Stimulated activated CD8-positive, alpha-beta memory T cell treated with anti-CD3 and anti-CD28 coated beads, Interleukin-7, amount 100 ng/mL, for 48 hours (primary cell): ENCODE results near the gene KIRREL1.
A peak's percentile ranks its signal among the peaks of the same experiment; 100 is the strongest.

Source experiments
- DNase-seq, 2 donors: peaks; one replicate each; pipeline ENCODE4 v3.0.0-alpha.2; 2020; ENCODE audit warnings: low read depth in 1 of 2; ENCODE audit errors: extremely low read depth in 1 of 2

KIRREL1 gene

DNA sequence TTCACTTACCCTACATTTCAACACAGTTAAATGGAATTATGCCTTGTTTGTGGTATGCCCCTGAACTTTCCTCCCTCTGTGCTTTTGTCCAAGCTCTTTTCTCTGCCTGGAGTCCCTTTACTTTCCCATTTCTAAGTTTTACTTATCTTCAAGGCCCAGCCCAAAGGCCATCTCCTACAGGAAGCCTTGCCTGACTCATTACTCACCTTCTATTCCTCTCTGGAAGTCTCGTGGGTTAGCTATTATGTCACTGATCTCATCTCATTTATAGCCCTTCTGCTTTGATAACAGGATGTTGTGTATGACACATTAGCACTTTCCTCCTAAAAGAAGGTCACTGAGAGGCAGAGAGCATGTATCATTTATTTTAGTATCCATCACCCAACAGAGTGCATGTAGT lies 108.5 kb downstream of the KIRREL1 start:
- no peak for DNase-seq

DNA sequence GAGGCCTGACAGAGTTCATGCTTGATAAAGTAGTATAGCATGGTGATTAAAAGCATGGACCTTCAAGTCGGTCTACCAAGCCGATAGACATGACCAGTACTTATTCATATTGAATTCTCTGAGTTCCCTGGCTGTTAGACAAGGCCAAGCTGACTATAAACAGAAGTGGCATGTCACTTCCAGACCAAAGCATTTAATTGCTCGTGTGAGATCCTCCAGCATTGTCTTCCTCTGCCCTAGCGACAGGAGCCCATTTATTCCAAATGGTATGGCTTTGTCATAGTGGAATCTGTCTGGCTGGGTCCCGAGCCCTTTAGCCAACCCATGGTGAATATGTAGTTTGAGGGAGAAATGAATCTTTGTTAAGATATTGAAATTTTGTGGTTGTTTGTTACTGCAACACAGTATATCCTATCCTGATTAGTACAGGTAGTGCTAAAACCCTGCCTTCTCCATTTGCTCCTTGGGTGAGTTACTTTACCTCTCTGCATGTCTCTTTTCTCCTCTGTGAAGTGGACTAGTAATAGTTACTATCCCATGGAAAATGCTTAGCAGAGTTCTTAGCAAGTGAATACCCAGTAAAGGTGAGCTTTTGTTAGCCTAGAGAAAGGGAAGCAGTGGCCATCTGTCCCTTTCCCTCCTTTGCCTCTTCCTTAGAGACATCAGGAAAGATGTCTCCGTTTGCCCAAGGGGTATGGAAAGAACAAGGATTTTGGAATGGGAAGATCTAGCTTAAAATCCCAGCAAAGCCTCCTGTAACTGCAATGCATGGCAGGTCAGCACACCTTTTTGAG lies 109.6 kb downstream of the KIRREL1 start:
- DNase-seq: no peak

DNA sequence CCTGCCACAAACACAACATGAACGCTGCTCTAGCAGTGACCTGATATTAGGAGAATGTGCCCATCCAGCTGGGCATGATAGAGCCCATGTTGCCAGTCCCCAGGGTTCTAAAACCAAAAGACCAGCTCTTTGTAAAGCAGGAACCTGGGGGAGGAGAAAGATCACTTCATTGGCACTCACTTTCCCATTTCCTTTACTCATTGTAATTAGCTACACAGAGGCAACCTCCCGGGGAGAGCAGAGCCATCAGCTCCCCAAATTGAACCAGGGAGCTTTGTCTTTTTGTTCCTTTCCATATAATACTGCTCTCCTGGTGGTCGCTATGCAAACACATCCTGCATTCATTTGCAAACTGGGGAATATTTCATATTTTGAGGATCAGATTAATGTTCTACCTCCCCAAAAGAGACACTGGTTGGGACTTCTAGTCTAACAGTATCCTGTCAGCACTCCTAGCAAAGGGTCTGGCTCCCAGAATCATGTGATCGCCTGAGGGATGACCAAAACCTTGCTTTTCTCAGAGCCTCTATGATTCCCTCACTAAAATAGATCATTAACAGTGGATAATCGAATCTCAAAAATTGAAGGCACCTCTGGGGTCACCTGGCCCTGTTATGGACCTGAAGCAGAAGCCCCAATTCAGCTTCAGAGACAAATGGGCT lies 110.5 kb downstream of the KIRREL1 start:
- no peak for DNase-seq

DNA sequence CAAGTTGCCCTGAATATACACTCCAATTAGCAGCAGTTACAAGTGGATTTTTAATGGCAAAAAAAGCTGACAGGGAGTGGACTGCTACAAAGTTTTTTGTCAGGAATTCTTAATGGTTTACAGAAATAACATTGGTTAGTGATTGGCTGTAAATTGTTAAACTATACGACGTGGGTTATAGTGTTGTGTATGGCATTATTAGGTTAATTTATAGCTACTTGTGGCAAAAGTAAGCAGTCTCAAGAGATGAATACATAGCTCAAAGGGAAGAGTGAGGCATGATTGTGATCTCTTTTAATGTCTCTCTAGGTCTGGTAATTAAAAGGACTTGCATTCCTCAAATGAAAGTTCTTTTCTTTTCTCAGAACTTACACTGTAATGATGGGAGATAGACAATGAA lies 111.4 kb downstream of the KIRREL1 start:
- DNase-seq: no peak

DNA sequence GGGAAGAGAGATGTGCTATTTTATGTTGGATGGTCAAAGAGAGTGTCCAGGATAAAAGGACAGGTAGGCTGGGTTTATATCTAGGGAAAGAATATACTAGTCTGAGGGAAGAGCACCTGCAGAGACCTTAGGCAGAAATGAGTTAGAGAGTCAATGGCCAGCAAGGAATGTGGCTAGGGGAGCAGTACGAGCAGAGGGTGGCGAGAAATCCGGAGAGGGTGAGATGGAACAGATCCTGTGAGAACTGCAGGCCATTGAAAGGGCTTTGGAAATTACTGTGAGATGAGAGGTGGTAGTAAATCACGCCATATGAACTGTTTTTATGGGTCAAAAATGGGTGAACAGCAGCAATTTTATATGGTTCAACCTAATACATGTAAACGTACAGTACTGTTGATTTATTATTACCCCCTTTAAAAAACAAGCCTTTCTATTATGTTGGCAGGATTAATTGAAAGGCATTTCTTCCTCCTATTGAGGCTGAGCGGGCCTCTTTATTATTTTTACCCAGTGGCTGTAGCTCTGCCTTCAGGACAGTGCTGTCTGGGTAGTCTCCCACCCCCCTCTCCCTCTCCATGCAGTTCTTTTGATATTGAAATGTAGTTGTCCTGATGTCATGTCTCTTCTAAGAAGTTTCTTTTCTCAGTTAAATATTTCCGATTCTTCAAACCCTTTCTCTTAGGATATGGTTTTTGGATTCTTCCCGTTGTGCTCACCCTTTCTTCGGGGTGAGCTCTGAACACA lies 112.1 kb downstream of the KIRREL1 start:
- DNase-seq: no peak

DNA sequence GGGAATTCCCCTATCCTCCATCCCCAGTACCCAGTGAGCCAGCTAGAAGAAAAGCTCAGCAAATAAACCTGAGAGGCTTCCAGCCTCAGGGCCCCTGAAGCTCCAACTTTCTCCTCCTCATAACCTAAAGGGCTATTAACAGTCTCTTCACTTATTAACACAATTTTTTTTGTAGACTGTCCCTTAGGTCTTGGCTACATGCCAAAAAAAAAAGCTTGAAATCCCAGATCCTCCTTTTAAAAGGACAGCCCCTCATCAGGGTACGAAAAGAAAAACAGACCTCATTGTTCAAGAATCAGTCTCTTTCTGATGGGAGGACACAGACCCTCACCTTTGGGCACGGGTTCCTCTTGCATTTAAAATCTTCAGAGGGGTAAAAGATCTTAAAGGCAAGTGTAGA lies 114.5 kb downstream of the KIRREL1 start:
- DNase-seq: no peak

DNA sequence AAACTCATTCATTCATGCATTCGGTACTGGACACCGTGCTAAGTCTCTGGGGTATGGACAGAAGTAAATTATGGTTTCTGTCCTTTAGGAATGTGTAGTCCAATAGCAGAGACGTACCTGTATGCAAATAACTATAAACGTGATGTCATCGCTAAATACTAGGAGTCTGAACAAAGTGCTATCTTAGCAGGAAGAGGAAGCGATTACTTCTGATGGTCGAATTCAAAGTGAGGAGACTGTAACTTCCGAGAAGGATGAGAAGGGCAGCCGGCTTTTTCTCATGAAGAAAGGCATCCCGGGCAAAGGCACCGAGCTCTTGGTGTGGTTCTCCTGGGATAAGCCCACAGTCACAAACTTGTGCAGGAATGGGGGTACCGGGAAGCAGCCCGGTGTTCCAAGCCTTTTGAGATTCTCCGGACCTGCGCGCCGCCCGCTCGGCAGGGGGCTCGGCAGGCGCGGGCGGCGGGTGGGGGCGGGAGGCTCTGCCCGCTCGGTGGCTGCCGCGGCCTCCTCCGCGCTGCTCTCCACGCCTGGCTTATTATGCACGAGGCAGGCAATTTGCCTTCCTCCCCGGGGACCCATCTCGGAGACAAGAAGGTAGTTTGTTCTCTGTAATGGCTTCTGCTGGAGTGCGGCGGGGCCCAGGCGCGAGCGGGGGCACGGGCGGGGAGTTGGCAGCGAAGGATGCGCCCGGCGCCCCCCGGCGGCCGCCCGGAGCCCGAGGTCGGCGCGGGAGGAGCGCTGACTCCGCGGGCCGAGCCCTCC lies 119.7 kb downstream of the KIRREL1 start:
- DNase-seq: peak in 1 of 2 donors; percentile 7

DNA sequence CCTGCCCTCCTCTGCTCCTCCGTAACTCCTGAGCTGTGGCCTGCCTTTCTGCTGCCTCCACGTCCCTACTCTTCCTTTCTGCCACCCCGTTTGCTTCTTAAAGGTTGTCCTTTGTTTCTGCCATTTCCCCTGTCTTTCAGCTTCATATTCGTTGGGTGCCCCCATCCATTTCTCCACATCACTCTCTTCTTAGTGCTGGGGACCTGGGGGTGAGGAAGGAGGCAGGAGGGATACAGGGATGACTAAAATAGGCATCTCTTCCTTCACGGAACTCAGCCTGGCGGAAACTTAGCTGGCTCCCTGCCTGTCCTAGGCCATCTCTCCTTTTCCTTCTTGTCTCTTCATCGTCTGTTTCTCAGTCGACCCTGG lies 120.3 kb downstream of the KIRREL1 start:
- no peak for DNase-seq

DNA sequence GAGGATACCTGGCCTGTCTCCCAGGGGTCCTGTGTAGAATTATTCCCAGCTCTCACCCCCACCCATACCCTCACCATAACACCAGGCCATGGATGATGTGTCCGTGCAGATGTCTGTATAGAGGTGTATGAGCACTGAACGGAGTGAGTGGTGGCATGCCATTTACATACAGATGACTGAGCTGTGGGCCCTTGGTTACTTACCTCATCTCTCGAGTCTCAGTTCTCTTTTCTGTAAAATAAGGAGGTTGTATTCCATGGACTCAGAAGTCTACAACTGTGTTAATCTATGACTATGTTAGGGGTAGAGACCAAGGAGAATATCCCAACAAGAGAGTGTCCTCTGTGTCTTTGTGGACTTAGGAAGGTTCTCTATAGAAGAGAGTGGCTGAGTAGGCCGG lies 121.7 kb downstream of the KIRREL1 start:
- no peak for DNase-seq

DNA sequence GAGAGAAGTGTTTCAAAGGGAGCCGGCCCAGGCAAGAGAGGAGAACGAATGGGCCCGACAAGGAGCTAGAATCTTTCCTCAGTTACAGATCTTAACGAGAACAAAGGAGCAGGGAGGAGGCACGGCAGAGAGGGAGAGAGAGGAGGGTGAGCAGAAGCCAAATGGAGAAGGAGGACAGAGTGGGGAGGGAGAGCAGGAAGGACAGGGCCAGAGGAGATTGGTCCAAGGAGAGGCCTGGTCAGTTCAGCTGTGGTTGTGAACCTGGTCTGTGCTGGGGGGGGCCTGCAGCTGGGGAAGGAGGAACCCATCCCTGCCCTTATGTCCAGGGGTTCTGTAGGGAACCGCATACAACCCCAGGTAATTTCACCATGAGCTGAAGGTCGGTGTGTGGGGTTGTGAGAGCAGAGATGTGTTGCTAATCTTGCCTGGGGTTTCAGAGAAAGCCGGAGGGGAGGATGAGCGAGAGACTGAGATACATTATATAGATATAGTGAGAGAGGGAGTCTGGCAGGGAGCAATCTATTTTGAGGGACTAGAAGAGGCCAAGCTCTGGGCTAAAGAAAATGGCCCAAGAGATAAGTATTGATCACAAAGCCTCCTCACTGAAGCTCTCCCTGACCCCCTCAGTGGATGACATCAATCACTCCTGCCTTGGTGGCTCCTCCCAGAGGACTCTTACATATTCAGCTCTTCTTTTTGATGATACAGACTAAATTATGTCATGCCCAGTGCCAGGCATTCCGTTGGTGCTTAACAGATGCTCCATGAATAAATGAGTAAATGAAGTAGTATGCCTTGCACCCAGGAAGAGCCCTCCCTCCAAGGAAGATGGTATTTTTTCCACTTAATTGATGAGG lies 123.1 kb downstream of the KIRREL1 start:
- no peak for DNase-seq

DNA sequence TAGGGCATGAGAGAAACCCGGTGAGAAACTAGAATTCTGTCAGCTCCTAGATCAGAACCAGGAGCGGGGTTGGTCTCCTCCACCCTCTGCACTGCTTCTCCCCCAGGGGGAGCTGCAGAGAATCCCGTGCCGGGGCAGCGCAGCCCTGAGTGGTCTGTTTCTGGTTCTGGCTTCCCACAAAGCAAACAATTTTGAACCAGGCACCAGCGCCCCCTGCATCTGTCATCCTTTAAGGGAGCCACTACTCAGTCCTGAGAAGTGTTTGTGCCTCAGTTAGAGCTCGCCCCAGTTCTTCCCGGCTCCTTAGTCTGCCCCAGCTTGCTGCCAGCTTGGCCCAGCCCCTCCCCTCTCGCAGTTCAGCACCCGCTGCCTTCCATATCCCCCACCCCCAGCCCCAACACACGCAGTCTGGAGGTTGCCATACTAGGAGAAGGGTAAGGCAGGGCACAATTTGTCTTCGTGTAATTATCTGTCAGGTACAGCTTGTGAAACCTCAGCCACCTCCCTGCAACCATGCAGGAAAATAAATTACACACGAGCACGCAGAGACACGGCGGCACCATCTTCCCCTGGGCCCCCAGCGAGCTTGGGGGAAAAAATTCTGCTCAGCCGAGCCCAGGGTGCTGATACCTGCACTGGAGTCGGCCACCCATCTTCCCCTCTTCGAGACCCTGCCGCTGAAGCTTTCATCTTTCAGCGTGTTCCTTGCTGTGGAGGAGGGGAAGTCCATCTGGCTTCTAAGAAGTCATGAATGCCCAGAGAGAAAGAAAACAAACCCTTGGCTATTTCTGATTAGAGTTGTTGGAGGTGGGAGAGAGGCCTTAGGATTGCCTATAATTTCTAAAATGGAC lies 124.6 kb downstream of the KIRREL1 start:
- peak in 1 of 2 donors; percentile 30 for DNase-seq

DNA sequence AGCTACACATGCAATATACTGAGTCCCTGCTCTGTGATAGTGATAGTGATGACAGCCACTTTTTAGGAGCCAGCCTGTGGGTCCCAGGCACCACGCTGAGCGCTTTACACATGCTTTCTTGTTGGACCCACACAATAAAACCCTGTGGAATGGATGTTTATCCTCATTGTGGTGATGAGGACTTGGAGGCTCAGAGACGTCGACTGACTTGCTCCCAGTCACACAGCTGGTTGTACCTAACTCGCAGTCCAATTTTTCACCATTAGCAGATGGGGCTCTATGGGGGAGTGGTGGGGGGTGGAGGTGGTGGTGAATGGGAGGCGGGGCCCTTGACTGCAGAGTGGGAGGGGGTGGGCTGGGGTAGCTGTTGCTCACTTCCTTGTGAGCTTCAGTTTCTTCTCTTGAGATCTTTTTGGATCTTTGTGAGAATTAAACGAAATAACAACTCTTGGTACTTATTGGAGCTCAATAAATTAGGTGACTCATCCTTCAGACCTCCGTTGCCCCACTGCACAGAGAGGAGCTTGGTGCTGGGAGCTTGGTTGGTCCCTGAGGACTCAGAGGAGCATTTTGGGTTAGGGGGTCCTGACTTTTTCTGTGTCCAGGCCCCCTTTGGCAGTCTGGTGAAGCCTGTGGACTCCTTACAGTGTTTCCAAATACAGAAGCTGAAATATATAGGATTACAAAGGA lies 125.4 kb downstream of the KIRREL1 start:
- no peak for DNase-seq

DNA sequence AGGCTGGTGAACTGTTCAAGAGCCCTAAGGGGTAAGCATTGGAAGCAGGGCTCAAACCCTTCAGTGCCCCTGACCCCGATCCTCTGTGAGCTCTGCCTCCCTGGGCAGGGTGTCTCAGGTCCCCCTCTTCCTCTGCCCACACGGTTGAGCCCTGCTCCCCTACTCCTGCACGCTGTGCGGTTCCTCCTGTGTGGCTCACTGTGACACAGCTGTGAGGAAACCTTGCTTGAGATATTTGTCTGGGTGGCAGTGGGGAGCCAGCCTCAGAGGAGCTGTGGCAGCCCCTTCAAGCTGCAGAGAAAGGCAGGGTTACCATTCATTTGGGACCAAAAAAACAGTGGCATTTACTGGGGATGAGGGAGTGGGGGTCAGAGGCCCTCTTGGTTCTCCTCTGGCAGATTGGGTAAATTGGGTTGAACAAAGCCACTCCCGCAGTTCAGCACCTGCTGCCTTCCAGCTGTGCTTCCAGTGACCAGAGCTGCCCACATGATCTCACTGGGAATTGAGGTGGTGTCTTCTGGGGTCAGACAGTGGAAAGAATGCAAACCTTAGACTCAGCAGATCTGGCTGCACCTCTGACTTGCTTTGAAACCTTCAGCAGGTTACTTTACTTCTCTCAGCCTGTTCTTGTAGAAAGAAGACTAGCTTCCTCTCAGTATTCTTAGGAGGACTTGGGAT lies 126.7 kb downstream of the KIRREL1 start:
- no peak for DNase-seq

DNA sequence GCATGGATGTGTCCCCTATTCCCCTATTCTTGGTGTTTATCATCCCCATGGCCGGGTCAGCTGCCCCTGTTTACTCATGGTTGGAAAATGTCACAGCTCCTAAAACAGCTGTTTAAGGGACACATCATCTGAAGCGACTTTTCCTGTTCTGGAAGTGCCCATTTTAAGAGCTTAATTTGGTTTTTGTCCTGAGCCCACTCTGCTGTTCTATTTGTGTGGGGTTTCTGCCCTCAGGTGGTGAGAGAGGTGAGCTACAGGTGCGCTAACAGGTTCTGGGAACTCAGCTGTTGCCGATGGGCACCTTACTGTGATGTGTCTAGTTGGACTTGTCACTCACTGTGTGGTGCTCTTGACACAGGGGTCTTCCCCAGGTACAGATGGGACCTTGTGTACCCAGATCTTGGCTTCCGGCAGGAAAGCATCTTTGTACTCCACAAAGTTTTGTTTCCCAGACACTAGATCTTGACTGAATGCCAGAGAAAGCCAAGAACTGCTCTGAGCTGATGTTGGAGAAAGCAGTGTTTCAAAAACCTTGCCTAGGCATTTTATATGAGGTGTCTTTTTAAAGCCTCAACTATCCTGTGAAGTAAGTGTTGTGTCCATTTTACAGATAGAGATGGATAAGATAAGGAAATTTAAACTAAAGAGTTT lies 128.3 kb downstream of the KIRREL1 start:
- no peak for DNase-seq

DNA sequence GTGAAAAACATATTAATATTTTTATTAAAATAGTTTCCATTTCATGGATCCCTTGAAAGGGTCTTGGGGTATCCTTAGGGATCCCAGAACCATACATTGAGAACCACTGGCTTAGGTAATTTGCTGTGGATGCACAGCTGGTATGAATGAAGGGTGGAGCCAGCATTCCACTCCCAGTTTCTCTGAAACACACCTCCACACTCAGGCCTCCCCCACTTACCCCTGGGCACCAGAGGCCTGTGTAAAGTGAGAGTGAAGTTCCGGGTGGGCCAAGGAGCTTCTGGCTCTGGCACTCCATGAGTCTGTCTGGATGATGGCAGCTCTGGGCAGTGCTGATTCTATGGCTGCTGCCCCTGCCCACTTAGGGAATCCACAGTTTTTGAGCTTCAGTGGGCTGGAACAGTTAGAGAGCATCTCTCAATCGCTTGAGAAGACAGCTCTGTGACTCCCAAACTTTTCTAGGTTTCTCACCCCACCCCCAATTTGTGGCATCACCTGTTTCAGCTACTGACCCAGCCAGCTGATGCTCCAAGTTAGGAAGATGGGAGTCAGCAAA lies 129.5 kb downstream of the KIRREL1 start:
- DNase-seq: no peak

DNA sequence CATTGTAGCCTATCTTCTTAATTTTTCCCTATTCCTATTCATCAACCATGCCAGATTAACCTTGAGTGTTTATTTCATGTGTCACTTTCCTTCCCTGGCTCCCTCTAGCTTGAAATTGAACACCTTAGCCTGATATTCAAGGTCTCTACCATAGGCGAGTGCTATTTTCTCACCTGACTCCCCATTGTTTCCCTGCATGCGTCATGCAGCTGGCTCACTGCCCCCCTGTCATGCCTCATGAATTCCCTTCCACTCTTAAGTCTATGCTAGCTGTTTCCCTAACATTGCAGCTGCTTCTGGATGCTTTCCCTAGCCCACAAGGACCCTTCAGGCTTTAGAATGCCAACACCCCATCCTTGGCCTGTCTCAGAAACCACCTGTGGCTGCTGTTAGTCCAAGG lies 130.6 kb downstream of the KIRREL1 start:
- no peak for DNase-seq

DNA sequence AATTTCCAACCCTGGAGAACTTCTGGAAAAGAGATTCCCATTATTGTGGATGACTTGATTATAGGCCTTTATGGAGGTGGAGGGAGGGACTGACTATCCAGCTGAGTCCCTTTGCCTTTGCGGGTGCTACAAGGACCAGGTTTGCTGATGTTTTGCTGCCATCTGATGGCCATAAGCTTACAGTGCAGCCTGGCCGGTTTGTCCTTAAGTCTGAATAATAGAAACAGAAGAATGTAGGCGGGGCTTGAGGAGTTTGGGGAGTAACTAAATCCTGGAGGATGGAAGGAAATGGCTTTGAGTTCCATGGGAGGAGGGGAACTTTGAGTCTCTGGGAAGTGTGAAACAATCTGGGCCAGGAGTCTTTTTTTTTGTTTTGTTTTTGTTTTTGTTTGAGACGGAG lies 131.6 kb downstream of the KIRREL1 start:
- peak; percentile 21 to 56 for DNase-seq
